Natural killer cell (primary cell): Measurements from ENCODE around the gene GPR152. TPM values are rescaled to one million over a fixed set of nuclear protein-coding genes. Genes with fewer than 3 reads are reported as not detected.
A peak's percentile ranks its signal among the peaks of the same experiment; 100 is the strongest.

Source experiments
- ATAC-seq, 3 donors: fragments of 150-1000 bp in 2 of 3; fragments of 200-7000 bp in 1 of 3; cut with Tn5 transposase; 1 replicate in 1 of 3; 2 replicates in 2 of 3; pipeline ENCODE4 v1.10.0; 2021; ENCODE audit warnings: mild to moderate bottlenecking in 2 of 3, moderate library complexity in 2 of 3
- DNase-seq, 2 donors: peaks; one replicate each; pipeline versions ENCODE4 v3.0.0 to v3.0.0-alpha.2; 2013 to 2021; ENCODE audit warnings: mixed read lengths in 1 of 2
- H3K27ac ChIP-seq: one replicate; pipeline ENCODE4 v1.5.1; 2013; ENCODE audit warnings: mild to moderate bottlenecking, low read length
- H3K27me3 ChIP-seq: one replicate; pipeline ENCODE4 v1.6.1; 2013; ENCODE audit warnings: low read length; ENCODE audit not compliant: control insufficient read depth, insufficient read depth
- H3K36me3 ChIP-seq: one replicate; pipeline ENCODE4 v1.6.1; 2013; ENCODE audit warnings: low read length; ENCODE audit not compliant: control insufficient read depth, insufficient read depth
- H3K4me1 ChIP-seq: one replicate; pipeline ENCODE4 v1.6.1; 2013; ENCODE audit warnings: low read length; ENCODE audit not compliant: control insufficient read depth, insufficient read depth
- H3K4me3 ChIP-seq: one replicate; pipeline ENCODE4 v1.5.1; 2013; ENCODE audit warnings: low read length
- H3K9me3 ChIP-seq: one replicate; pipeline ENCODE4 v1.6.1; 2013; ENCODE audit warnings: low read length; ENCODE audit not compliant: control insufficient read depth, insufficient read depth
- H3K27ac Mint-ChIP-seq, 2 donors: one replicate each; pipeline ENCODE4 v1.8.0; 2022; ENCODE audit warnings: mild to moderate bottlenecking in 2 of 2, mixed read lengths in 2 of 2, moderate library complexity in 1 of 2
- H3K27me3 Mint-ChIP-seq, 2 donors: one replicate each; pipeline ENCODE4 v1.8.0; 2022; ENCODE audit warnings: low read depth in 2 of 2, mixed read lengths in 2 of 2
- H3K36me3 Mint-ChIP-seq: one replicate; pipeline ENCODE4 v1.8.0; 2022; ENCODE audit warnings: mixed read lengths
- H3K4me1 Mint-ChIP-seq, 2 donors: one replicate each; pipeline ENCODE4 v1.8.0; 2022; ENCODE audit warnings: mixed read lengths in 2 of 2
- H3K4me3 Mint-ChIP-seq: one replicate; pipeline ENCODE4 v1.8.0; 2022; ENCODE audit warnings: mild to moderate bottlenecking, moderate library complexity, mixed read lengths
- H3K9me3 Mint-ChIP-seq, 2 donors: one replicate each; pipeline ENCODE4 v1.8.0; 2022; ENCODE audit warnings: mixed read lengths in 2 of 2
- WGBS: methylation state at CpG from one replicate; pipeline ENCODE4 v1.1.7; 2013; ENCODE audit warnings: missing lambda C conversion rate; ENCODE audit not compliant: insufficient coverage; 5-methylcytosine and 5-hydroxymethylcytosine counted together
- intact Hi-C: fragments of 100-400 bp; cut with micrococcal nuclease; formaldehyde crosslinking; loops from one replicate; pipeline ENCODE4 v1.14.2; 2022
- total RNA-seq, 4 donors: library from RNA; stranded (reverse); fragments of 120-200 nt in 1 of 4; gene quantifications; one replicate each; pipeline versions ENCODE4 v1.2.3 to v1.2.4, GENCODE V29; 2013 to 2022
- TF ChIP-seq, protein P1 (sequence below): fragments of 200-600 bp; IDR thresholded peaks from one replicate; pipeline ENCODE4 v1.8.0; 2022; ENCODE audit warnings: antibody characterized with exemption

The GPR152 gene
- total RNA-seq, 3 donors from 2014 or later (not counting 1 experiment from before 2014, with no cell fraction given), result 0.25 TPM; not detected in 2

GRCh38 chr11:67437809-67438157, 14.7 kb downstream of the GPR152 start:
- intact Hi-C loops, result loop anchor here (2.0 kb wide), 1 partner anchor 35 kb away; no protein-coding TSS in a partner anchor
- peak overlapping the region; percentile 75 for H3K27ac ChIP-seq
- H3K36me3 ChIP-seq, result peaks cover 21% of the 10 kb centered on the region
- Mint-ChIP-seq H3K4me3 (peak overlapping the region; percentile 95), H3K36me3 (no peaks in the 10 kb centered on the region), H3K9me3 (no peaks in the 10 kb centered on the region), H3K27ac (peak overlapping the region; percentile 85 to 88), H3K4me1 (peaks cover 62 to 87% of the 10 kb centered on the region in 2 donors), H3K27me3 (no peaks in the 10 kb centered on the region)
- H3K27me3 ChIP-seq, result no peaks in the 10 kb centered on the region
- H3K9me3 ChIP-seq, result no peaks in the 10 kb centered on the region
- no peak for DNase-seq
- H3K4me3 ChIP-seq, result peak overlapping the region; percentile 81
- 23% methylated on average over 3 of the region's 3 CpGs for WGBS
- no peak for ATAC-seq
- TF ChIP-seq, protein P1, sequence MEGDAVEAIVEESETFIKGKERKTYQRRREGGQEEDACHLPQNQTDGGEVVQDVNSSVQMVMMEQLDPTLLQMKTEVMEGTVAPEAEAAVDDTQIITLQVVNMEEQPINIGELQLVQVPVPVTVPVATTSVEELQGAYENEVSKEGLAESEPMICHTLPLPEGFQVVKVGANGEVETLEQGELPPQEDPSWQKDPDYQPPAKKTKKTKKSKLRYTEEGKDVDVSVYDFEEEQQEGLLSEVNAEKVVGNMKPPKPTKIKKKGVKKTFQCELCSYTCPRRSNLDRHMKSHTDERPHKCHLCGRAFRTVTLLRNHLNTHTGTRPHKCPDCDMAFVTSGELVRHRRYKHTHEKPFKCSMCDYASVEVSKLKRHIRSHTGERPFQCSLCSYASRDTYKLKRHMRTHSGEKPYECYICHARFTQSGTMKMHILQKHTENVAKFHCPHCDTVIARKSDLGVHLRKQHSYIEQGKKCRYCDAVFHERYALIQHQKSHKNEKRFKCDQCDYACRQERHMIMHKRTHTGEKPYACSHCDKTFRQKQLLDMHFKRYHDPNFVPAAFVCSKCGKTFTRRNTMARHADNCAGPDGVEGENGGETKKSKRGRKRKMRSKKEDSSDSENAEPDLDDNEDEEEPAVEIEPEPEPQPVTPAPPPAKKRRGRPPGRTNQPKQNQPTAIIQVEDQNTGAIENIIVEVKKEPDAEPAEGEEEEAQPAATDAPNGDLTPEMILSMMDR, result no peak
- H3K4me1 ChIP-seq, result peaks cover 89% of the 10 kb centered on the region

DNA sequence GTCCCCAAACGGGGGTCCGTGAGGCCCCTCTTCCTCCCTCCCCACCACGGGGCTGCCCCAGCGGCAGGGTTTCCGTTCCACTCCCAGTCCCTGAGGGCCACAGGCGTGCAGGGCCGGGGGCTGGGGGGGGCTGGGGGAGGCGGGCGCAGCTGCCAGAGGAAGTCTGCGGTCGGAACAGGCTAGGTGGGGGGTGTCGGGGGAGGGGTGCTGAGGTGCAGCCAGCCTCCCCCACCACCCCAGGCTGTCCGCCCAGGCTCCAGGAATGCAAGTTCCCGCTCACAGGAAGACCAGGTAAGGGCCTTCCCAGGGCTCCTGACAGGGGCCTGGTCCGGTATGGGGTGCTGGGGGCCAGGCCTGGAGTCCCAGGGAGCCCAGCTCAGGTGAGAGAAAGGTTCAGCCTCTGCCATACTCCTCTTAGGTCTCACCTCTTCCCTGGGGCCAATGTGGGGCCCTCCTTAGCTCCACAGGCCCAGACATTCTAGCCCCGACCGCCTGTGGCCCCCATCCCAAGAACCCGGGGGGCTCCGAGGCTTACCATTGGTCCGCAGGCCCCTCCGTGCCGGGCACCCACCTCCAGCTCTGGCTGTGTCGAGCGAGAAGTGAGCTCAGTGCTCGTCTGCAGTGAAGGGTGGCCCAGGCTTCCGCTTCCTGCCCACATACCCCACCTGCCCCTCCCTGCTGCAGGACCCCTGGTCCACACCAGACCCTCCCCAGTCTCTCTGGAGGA, 15.3 kb downstream of the GPR152 start, which contains the start of gene PTPRCAP:
Gene PTPRCAP, minus strand, starts transcription at position 601 of the 727 bp plus-strand sequence. Its CDS starts 63 bp downstream, at position 538.
- H3K9me3 ChIP-seq, result no peaks in the 10 kb centered on the region
- H3K4me1 ChIP-seq, result peaks cover 89% of the 10 kb centered on the region
- H3K4me3 ChIP-seq, result peak within 1 kb of the TSS; percentile 81
- Mint-ChIP-seq H3K36me3 (no peaks in the 10 kb centered on the region), H3K9me3 (no peaks in the 10 kb centered on the region), H3K27ac (peak within 1 kb of the TSS; percentile 85 to 88), H3K27me3 (no peaks in the 10 kb centered on the region), H3K4me1 (peaks cover 63 to 86% of the 10 kb centered on the region in 2 donors), H3K4me3 (peak within 1 kb of the TSS; percentile 95)
- peaks cover 23% of the 10 kb centered on the region for H3K36me3 ChIP-seq
- WGBS, result under 1% methylated on average over 15 of the region's 26 CpGs
- TF ChIP-seq, protein P1, result no peak
- peak within 1 kb of the TSS; percentile 75 for H3K27ac ChIP-seq
- peak; percentile 40 to 67 (median 58) for ATAC-seq
- intact Hi-C loops, result loop anchor here (2.0 kb wide), 1 partner anchor 34 kb away; no protein-coding TSS in a partner anchor
- no peaks in the 10 kb centered on the region for H3K27me3 ChIP-seq
- DNase-seq, result peak; percentile 62 to 86

- H3K36me3 Mint-ChIP-seq, result no peaks in the 10 kb centered on the region
- DNase-seq (peak in 1 of 2 donors; percentile 71), ATAC-seq (peak in 2 of 3 donors; percentile 13 to 24)
- peak overlapping the region; percentile 95 for H3K4me3 Mint-ChIP-seq
- H3K27me3 Mint-ChIP-seq, result no peaks in the 10 kb centered on the region
- H3K27ac Mint-ChIP-seq, result peak overlapping the region; percentile 85 to 88
- Histone ChIP-seq H3K27me3 (no peaks in the 10 kb centered on the region), H3K4me3 (peak overlapping the region; percentile 81), H3K4me1 (peaks cover 88% of the 10 kb centered on the region), H3K36me3 (peaks cover 30% of the 10 kb centered on the region), H3K27ac (peak overlapping the region; percentile 41), H3K9me3 (no peaks in the 10 kb centered on the region)
- intact Hi-C loops, result loop anchor here (2.0 kb wide), 1 partner anchor 34 kb away; no protein-coding TSS in a partner anchor
- under 1% methylated on average over 6 of the region's 6 CpGs for WGBS
- H3K9me3 Mint-ChIP-seq, result no peaks in the 10 kb centered on the region
- H3K4me1 Mint-ChIP-seq, result peaks cover 65 to 86% of the 10 kb centered on the region in 2 donors
- TF ChIP-seq, protein P1, result no peak
Measured at GRCh38 chr11:67436459-67437081, 16.0 kb downstream of the GPR152 start.
